ENCODE measurements around the gene SMPD2.
A peak's percentile ranks its signal among the peaks of the same experiment; 100 is the strongest.

The SMPD2 gene, protein sequence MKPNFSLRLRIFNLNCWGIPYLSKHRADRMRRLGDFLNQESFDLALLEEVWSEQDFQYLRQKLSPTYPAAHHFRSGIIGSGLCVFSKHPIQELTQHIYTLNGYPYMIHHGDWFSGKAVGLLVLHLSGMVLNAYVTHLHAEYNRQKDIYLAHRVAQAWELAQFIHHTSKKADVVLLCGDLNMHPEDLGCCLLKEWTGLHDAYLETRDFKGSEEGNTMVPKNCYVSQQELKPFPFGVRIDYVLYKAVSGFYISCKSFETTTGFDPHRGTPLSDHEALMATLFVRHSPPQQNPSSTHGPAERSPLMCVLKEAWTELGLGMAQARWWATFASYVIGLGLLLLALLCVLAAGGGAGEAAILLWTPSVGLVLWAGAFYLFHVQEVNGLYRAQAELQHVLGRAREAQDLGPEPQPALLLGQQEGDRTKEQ

DNA sequence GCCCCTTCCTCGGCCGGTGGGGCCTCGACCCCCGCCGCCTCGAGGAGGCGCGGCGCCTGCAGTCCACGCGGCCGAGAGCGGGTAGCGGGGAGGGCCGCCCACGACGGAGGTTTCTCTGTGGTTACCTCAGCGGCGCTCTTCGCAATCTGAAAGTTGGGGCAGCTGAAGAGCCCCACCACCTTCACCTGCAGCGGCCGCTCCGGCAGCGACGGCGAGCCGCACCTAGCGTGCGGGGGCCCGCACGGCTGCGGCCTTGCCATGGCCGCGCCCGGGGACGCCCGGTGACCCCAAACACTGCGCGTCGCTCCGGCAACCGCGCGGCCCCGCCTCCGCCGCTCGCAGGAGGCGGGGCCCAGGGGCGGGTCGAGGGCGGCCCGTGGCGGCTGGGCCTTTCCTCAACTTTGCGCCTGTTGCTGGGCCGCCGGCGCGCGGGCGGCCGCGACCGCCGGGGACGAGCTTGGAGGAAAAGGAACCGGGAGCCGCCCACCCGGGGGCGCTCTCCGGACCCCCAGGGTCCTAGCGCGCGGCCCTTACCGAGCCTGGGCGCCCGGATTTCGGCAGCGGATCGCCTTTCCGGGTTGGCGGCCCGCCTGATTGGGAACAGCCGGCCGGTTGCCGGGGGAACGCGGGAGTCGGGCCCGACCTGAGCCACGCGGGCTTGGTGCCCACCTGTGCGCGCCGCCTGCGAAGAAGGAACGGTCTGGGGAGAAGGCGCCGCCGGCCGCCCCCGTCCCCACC, at the start of gene SMPD2, which contains the start of gene PPIL6:
Gene SMPD2 (plus strand): TSS at position 394 of the 738 bp plus-strand sequence. CDS start 398 bp downstream, outside the sequence.
Gene PPIL6 (minus strand): TSS at position 298 of the 738 bp plus-strand sequence. CDS start 38 bp downstream, at position 260.
- peak; percentile 91 for DNase-seq

DNA sequence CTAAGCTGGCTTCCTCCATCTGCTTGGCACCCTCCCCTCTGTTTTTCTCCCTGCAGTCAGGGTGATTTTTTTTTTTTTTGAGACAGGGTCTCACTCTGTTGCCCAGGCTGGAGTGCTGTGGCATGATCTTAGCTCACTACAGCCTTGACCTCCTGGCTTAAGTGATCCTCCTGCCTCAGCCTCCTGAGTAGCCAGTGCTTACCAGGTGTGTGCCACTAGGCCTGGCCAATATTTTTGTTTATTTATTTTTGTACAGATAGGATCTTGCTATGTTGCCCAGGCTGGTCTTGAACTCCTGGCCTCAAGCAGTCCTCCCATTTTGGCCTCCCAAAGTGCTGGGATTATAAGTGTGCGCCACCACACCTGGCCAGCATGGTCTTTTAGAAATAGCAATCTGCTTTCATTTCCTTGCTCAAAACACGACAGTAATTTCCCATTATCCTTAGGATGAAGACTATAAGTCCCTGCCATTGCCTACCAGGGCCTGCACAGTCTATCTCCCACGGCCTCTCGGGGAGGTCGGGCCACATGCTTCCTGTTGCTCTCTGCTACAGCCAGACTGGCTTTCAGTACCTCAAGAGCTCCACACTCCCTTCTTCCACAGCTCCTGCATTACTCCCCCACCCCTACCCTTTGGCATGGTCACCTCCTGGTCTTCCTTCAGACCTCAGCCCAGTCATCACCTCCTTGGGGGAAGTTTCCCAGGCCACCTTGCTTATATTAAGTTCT, 47.2 kb upstream of the SMPD2 start:
- no peak for DNase-seq

- DNase-seq = peak; percentile 39
These were observed 46.6 kb upstream of the SMPD2 start for GRCh38 chr6:109393886-109394281.

DNA sequence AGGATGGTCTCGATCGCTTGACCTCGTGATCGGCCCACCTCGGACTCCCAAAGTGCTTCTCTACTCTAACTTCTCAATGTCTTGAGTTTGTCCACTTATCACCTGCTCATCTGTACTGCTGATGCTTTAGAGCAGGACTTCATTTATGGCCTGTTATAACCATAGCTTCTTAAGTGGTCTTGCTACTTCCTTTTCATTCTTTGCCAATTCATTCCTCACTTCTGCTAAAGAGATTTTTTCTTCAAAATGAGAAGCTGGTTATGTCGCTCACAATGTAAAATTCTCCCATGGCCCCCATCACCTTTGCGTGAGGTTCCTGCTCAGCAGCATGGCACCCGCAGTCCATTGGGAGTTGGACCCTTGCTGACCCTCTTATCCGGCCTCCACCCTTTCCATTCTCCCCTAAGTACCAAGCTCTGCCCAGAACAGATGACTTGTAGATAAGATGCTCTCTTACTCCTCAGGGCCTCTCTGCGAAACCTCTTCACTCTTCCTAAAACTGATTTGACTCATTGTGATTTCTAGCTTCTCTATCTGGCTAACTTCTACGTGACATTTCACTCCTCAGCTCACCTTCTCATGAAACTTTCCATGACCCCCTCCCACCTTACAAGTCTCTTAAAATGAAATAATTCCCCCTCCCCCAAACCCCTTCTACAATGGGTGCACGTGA, 44.3 kb upstream of the SMPD2 start:
- no peak for DNase-seq

GRCh38 chr6:109397020-109397419, 43.5 kb upstream of the SMPD2 start:
- no peak for DNase-seq

- peak; percentile 86 for DNase-seq
These were observed 34.3 kb upstream of the SMPD2 start for GRCh38 chr6:109406196-109406595.

- no peak for DNase-seq
These were observed 29.5 kb upstream of the SMPD2 start for GRCh38 chr6:109411034-109411433.

DNA sequence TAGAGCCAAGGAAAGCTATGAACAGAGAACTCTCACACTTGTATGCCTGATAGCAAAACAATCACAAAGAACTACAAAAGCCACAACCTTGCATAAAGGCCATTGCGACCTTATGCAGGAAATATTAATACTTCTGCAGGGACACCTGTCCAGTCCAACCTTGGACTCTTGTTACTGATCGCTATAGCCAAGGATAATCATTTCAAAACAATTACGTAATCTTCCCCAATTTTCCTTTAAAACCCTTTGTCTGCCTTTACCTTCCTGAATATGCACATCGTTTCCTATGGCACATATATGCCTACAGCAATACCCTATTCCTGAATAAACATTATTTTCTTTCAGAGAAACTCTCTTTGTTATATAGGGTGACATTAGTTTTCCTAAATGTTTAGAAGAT, 22.9 kb upstream of the SMPD2 start:
- DNase-seq = no peak

- DNase-seq = no peak
These were observed 19.8 kb upstream of the SMPD2 start for GRCh38 chr6:109420751-109421150.

- no peak for DNase-seq
These were observed 19.3 kb upstream of the SMPD2 start for GRCh38 chr6:109421184-109421583.

DNA sequence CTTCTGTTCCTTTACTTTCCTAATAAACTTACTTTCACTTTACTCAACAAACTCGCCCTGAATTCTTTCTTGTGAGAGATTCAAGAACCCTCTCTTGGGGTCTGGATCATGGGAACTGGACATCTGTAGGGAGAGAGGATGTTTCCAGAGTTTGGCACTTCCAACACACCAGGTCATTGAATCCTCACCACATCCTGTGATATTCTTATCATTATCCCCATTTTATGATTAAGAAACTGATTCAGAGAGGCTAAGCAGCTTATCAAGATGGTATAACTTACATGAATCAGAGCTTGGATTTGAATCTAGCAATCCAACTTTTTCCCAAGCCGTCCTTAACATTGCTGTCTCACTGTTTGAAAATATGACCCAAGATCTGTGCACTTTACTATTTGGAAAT, 15.6 kb upstream of the SMPD2 start:
- DNase-seq = no peak

- peak; percentile 65 for DNase-seq
These were observed 11.5 kb upstream of the SMPD2 start for GRCh38 chr6:109428889-109429477.

GRCh38 chr6:109429496-109429895, 11.0 kb upstream of the SMPD2 start:
- no peak for DNase-seq

- DNase-seq = peak; percentile 44
These were observed 6.1 kb upstream of the SMPD2 start for GRCh38 chr6:109434456-109434855.

DNA sequence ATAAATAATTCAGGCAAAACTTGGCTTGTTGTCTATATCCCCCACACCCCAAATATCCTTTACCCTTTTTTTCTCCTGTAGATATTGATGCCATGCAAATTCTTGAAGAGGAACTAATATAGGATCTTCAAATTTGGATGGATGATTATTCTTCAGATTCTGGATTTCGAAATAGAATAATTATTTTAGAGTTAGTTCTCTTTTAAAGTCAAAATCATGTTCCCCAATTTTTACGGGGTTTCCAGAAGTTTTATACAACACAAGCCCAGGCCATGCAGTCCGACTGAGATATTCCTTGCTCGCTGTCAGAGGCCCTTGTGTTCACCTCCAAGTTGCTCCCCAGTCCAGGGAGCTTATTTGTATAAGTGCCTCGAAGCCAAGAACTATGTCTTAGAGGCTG, 4.5 kb upstream of the SMPD2 start:
- no peak for DNase-seq

DNA sequence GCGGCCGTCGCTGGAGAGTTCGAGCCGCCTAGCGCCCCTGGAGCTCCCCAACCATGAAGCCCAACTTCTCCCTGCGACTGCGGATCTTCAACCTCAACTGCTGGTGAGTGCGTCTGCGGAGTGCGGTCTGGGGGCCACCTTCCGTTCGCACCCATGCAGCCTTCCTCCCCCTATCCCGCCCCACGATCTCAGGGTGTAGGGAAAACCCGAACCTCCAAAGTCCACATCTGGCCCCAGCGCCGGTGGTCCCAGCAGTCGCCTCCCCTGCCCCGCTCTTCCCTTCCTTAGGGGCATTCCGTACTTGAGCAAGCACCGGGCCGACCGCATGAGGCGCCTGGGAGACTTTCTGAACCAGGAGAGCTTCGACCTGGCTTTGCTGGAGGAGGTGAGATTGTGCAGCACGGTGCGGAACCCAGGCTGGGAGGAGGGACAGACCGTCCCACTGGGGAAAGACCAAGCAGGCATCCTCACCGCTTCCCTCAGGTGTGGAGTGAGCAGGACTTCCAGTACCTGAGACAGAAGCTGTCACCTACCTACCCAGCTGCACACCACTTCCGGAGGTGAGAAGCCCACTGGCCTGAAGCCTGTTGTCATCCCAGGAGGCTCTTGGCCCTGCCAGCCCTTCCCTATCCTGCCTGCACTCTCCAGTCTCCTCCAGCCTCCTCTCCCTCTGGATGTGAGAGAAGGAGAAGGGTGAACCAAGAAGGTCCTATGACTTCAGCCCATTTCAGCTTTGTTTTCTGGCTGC, 719 bp downstream of the SMPD2 start:
- peak; percentile 41 for DNase-seq

DNA sequence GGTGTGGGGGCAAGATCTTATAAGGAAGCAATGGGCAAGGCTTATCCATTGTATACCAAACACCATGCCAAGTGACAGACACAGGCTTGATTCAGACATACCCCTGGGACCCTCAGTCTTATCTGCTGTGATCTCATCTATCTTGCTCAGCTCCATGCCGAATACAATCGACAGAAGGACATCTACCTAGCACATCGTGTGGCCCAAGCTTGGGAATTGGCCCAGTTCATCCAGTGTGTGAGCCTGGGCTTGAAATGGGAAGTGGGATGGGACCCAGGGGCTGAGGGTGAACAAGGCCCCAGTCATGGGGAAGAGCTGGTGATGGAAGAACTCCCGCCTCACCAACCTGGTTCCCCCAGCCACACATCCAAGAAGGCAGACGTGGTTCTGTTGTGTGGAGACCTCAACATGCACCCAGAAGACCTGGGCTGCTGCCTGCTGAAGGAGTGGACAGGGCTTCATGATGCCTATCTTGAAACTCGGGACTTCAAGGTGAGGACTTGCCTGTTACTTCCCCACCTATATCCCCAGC, 1.9 kb downstream of the SMPD2 start:
- DNase-seq = no peak

GRCh38 chr6:109443425-109443950, 3.0 kb downstream of the SMPD2 start:
- DNase-seq = no peak

GRCh38 chr6:109445382-109445781, 4.9 kb downstream of the SMPD2 start:
- DNase-seq = no peak

DNA sequence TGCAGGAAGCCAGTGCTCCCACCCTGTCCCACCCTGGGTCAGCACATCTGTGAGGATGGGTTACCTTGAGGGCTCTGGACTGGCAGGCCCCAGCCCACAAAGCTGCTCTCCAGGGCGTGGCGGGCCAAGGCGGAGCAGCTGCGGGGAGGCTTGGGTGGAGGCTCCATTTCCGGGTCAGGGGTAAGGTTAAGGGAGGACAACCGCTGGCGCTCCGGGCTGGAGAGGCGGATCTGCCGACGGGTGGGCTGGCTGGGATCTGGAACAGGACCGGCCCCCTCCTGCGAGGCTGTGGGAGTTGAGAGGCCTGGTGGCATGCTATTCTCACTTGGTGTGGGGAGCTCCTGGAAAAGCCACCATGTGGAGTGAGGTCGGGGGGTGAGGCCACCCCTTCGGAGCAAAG, 5.5 kb downstream of the SMPD2 start:
- DNase-seq = no peak

DNA sequence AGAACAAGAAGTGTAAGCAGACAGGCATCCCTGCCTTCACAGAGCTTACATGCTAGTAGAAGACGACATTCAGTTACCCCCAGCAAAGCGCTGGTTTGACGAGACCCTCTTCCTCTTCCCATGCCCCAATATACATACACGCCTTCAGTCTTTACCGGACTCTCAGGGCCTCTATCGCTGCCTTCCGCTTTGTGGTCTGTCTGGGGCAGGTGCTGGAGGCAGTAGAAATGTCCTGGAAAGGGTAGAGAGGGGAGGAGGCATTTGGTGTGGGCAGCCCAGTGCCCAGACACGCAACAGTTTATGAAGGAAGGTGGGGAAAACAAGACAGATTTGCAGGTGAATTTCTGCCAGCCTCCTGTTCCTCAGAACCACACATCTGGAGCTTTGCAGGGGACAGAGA, 6.0 kb downstream of the SMPD2 start:
- no peak for DNase-seq
